CD4-positive, alpha-beta T cell treated with Interleukin-17A for 1 hour (primary cell): Measurements from ENCODE around the gene CHST5.
"Not testable (repeated sequence)": the region's sequence is repeated elsewhere in the genome, so short reads cannot be mapped to it uniquely, and the experiment has no call there.

Source experiments
- DNase-seq: peaks from one replicate; pipeline ENCODE4 v3.0.0-alpha.2; 2020

Gene CHST5

DNA sequence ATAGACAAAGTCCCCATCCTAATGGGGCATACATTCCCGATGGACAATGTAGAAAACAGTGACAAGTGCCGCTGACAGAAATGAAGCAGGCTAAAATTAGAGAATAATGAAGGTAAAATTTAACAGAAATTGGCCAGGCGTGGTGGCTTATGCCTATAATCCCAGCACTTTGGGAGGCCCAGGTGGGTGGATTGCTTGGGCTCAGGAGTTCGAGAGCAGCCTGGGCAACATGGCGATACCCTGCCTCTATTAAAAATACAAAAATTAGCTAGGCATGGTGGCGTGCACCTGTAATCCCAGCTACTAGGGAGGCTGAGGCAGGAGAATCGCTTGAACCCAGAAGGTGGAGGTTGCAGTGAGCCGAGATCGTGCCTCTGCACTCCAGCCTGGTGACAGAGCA is 12.5 kb upstream of the CHST5 start:
- DNase-seq, result not testable (repeated sequence)

- DNase-seq, result no peak
These were observed 10.4 kb upstream of the CHST5 start for GRCh38 chr16:75546293-75546692.

- DNase-seq, result not testable (repeated sequence)
These were observed 10.0 kb upstream of the CHST5 start for GRCh38 chr16:75545879-75546278.

DNA sequence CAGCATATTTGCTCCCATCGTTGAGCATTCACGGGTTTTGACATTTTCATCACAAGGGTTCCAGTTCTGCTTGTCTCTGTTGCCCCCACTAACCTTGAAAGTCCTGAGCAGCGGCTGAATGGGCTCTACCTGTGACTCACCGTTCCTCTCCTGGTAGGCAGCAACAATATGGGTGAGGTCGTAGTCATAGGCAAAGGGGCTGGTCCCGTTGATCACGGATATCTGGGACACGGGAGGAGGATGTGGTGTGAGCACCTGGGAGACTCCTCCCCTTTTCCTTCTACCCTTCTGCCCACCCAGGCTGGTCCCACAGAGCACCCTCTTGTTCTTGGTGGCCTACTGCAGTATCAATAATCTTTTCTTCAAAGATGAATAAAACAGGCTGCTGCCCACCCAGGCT is 6.6 kb upstream of the CHST5 start:
- DNase-seq, result not testable (repeated sequence)

DNA sequence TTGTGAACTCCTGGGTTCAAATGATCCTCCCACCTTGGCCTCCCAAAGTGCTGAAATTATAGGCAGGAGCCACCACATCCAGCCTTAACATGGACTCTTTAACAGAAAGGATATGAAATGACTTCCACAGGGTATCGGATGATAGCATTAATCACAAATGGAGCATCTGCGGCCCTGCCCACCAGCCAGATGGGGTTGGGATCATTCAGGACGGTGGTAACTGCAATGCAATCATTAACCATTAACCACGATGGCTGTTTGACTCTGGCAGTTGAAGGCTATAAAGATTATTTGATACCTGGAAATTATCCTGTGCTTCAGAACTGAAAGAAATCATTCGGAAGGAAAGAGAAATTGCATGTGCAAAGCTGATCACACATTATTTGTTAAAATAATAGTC is 5.3 kb upstream of the CHST5 start:
- no peak for DNase-seq

DNA sequence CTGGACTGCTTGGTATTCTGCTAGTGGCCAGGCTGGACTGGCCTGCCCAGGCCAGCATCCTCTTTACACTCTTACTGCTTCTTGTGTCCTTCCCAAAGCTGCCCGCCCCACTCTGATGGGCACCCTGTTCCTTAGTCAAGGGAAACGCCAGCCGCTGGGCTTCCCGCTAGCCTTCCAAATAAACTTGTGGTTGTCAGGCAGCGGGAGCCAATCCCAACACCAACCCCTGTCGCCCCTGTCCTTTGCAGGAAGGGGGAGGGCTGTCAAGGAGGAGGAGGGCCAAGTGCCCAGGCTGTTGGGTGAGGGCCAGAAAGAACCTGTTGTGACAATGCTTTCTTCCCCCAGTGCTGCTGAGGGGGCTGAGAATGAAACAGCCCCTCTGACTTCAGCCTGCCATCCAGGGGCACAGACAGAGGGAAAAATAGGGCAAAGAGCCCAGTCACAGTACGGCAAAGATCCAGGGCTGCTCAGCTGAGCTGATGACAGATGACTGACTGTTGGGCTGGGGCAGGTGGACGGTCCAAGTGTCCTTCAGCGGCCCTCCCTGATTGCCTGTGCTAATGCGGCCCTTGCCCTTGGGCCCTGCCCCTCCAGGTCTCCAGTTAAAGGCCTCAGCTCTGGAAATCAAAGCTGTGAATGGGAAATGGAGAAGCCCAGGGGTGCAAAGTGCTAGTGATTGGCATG is 3.1 kb upstream of the CHST5 start:
- not testable (repeated sequence) for DNase-seq

- DNase-seq, result no peak
These were observed 1.9 kb upstream of the CHST5 start for GRCh38 chr16:75537776-75538175.

DNA sequence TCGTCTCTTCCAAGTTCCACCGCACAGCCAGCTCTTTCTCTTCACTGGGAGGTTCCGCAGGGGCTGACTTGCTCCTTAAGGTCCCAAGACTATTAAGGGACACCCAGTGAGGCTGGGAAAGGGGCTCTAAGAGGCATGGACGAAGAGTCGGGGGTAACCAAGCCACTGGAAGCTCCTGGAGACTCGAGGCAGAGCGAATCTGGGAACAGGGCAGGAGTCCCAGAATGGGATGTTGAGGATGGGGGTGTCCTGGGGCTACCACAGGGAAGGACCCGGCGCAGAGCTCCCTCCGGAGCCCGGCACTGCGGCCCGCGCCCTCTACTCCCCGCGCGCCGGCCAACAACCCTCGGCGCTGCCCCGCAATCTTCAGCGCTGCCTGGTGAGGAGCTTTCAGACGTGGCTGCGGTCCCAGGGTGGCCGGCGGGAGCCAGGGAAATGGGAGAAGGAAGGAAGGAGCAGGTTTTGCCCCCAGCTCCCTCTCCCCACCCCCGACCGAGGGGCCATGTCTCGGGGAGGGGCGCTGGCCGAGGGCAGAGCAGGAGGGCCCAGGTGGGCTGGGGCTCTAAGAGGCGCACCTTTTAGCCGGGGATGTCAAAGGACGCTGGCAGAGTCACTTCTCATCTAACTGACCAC is 581 bp downstream of the CHST5 start:
- DNase-seq, result no peak

- DNase-seq, result no peak
These were observed 1.2 kb downstream of the CHST5 start for GRCh38 chr16:75534560-75535205.

DNA sequence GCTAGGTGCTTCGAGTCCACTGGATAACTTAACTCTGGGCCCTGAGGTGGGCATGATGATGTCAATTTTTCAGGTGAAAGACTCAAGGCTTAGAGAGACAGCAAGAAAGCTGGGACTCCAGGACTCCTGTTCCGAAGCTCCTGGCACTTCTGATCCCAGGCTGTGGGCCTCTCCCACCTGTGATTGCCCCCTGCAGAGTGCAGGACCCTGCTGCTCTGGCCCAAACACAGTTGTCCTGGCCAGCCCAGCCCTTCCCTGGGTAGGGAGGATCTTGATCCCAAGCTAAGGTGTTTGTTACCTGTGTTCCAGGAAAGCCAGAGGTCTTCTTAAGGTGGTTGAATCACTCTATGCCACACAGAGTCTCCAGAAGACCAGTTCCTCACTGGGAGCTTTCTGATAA is 3.1 kb downstream of the CHST5 start:
- no peak for DNase-seq

DNA sequence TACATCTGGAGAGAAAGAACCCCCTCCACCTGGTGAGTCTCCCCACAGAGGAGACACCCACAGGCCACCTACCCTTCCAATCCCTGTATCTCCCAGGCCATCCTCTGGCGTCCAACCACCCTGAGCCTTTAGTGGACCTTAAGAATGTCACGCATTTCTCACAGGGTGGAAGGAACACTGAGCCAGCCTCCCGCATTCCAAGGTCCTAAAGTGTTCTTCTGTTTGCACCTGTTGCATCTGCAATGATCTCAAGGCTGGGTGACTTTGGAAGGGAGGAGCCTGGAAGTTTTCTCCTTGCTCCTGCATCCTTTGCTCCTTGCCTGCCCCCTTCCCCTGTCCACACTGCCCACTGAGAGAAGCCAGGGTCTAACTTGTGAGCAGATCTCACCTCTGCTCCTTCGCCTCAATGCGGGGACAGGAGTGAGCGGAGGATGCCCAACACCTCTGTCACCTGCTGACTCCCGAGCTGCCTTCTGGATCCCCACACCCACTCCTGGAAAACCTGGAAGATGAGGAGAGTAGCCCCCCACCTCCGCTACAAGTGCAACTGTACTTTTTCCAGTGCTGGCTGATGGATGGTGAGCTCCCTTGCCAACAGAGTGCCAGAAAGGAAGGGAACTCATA is 3.7 kb downstream of the CHST5 start:
- DNase-seq, result no peak

DNA sequence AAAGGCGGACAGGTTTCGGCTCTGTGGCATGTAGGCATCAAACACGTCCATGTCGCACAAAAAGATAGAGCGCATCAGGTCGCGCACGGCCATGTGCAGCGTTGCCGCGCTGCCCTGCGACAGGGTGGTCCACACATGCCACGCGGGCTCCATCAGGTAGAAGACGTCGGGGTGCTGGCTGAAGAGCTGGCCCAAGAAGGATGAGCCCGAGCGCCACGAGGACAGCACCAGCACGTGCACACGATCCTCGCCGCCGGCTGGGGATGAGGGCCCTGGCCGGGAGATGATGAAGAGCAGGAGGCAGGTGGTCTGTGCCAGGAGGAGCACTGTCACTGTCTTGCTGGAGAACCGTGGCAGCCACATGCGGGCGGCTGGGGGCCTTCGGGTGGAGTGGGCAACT is 5.9 kb downstream of the CHST5 start:
- no peak for DNase-seq

- DNase-seq, result no peak
These were observed 6.6 kb downstream of the CHST5 start for GRCh38 chr16:75529056-75529905.

DNA sequence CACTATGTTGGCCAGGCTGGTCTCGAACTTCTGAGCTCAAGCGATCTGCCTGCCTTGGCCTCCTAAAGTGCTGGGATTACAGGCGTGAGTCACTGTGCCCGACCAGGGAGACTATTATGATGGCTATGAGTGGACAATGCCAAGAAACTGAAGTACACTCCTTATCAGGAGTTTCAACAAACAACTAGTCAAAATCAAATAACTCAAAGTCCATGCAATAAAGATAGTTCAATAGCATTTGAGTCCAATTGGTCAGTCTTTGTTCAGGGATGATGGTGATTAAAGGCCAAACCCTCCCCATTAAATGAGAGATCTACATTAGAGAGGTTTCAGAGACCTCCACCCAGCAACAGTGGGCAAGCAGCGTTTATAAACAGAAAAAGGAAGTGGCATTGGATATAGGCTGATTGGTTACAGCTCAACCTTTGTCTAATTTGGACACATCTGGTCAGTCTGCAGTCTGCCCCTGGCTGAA is 8.0 kb downstream of the CHST5 start:
- no peak for DNase-seq

DNA sequence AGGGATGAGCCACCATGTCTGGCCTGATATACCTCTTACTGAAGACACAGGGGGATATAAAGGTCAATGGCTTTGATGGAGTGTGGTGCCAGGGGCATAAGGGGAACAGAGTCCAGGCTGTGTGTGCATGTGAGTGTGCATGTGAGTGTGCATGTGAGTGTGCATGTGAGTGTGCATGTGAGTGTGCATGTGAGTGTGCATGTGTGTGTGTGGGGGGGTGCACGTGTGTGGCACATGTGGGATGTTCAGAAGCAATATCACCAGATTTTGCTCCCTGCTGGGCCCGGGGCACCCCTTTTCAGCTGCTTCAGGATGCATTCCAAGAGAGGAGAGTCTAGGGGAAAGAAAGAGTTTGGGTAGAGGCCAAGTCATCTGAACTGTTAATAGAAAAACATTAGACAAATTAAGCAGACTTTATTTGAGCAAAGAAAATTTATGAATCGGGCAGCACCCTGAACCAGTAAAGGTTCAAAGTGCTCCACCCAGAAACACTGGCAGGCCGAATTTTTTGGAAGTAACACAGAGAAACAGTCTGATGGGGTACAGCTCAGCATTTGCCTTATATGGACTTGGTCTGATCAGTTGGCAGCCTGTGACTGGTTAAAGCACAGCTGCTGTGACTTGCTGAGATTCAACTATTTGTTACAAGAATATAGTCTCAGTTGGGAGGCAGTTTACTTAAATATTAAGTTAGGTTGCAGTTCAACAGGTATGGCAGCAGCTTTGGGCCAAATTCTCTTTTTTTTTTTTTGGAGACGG is 9.7 kb downstream of the CHST5 start:
- DNase-seq, result no peak

GRCh38 chr16:75519175-75519574 is 16.7 kb downstream of the CHST5 start:
- DNase-seq, result no peak

- DNase-seq, result peak; percentile 35
These were observed 19.5 kb downstream of the CHST5 start for GRCh38 chr16:75516189-75516966.

GRCh38 chr16:75514296-75514695 is 21.6 kb downstream of the CHST5 start:
- no peak for DNase-seq

DNA sequence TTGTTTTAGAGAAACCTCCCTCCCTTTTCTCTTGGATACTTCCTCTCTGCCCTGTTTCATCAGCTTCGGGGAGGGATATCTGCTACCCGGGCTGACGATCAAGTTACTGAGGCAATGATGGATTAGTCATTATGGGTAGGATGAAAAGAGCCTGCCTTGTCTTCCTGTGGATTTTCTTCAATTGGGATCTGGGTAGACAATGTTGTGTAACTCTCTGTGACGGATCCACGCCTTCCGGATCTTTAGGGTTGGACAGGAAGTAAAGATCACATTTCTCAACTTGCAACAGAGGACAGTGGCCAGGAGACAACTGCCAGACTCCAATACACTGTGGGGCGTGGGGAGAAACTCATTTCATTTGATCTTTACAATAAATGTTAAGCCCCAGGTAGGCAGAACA is 29.3 kb downstream of the CHST5 start:
- no peak for DNase-seq

DNA sequence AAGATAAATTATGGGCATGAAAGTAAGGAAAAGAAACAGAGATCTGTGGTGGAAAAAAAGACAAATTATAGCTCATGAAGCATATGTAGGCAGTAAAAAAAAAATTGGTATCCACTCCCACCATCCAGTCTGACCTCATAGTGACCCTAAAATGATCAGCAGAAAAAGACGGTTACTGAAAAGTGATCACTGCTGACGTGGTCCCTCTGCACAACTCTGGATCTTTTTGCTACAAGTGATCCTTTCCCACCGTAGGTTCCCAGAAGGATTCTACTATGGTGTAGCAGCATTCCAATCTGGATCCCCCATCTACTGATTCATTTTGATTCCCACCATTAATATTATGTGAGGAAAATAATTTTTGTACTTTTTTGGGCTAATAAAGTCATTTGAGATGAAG is 29.8 kb downstream of the CHST5 start:
- DNase-seq, result no peak

- DNase-seq, result no peak
These were observed 32.1 kb downstream of the CHST5 start for GRCh38 chr16:75503801-75504200.
